ENCODE data around the gene HIVEP1.
A peak's percentile ranks its signal among the peaks of the same experiment; 100 is the strongest.

The HIVEP1 gene

GRCh38 chr6:12014027-12014872, 2.1 kb downstream of the HIVEP1 start:
- no peak for TF ChIP-seq CTCF (conservative IDR thresholded peaks at IDR 0.05; ENCODE audit: control insufficient read depth, insufficient read depth, low read depth, low read length)
- DNase-seq (ENCODE audit: low read depth), result peak; percentile 63
- no peak overlapping the region for H3K4me3 ChIP-seq (ENCODE audit: control insufficient read depth, low read depth, low read length)

- no peak for DNase-seq (ENCODE audit: low read depth)
- no peak for TF ChIP-seq CTCF (conservative IDR thresholded peaks at IDR 0.05; ENCODE audit: control insufficient read depth, insufficient read depth, low read depth, low read length)
- no peak overlapping the region for H3K4me3 ChIP-seq (ENCODE audit: control insufficient read depth, low read depth, low read length)
Measured at GRCh38 chr6:12014873-12015149, 2.7 kb downstream of the HIVEP1 start.

GRCh38 chr6:12017263-12017662, 5.2 kb downstream of the HIVEP1 start:
- DNase-seq (ENCODE audit: low read depth), result no peak
- no peak for TF ChIP-seq CTCF (conservative IDR thresholded peaks at IDR 0.05; ENCODE audit: control insufficient read depth, insufficient read depth, low read depth, low read length)
- H3K4me3 ChIP-seq (ENCODE audit: control insufficient read depth, low read depth, low read length), result no peak overlapping the region

GRCh38 chr6:12017876-12018401, 5.8 kb downstream of the HIVEP1 start:
- H3K4me3 ChIP-seq (ENCODE audit: control insufficient read depth, low read depth, low read length), result no peak overlapping the region
- DNase-seq (ENCODE audit: low read depth), result no peak
- no peak for TF ChIP-seq CTCF (conservative IDR thresholded peaks at IDR 0.05; ENCODE audit: control insufficient read depth, insufficient read depth, low read depth, low read length)

GRCh38 chr6:12020187-12020791, 8.2 kb downstream of the HIVEP1 start:
- TF ChIP-seq CTCF (conservative IDR thresholded peaks at IDR 0.05; ENCODE audit: control insufficient read depth, insufficient read depth, low read depth, low read length), result no peak
- H3K4me3 ChIP-seq (ENCODE audit: control insufficient read depth, low read depth, low read length), result no peak overlapping the region
- DNase-seq (ENCODE audit: low read depth), result no peak

- no peak for TF ChIP-seq CTCF (conservative IDR thresholded peaks at IDR 0.05; ENCODE audit: control insufficient read depth, insufficient read depth, low read depth, low read length)
- no peak for DNase-seq (ENCODE audit: low read depth)
- H3K4me3 ChIP-seq (ENCODE audit: control insufficient read depth, low read depth, low read length), result no peak overlapping the region
Measured at GRCh38 chr6:12022481-12022880, 10.4 kb downstream of the HIVEP1 start.

Data from fibroblast of mammary gland (primary cell).